ENCODE data around the gene C11orf16.

DNA sequence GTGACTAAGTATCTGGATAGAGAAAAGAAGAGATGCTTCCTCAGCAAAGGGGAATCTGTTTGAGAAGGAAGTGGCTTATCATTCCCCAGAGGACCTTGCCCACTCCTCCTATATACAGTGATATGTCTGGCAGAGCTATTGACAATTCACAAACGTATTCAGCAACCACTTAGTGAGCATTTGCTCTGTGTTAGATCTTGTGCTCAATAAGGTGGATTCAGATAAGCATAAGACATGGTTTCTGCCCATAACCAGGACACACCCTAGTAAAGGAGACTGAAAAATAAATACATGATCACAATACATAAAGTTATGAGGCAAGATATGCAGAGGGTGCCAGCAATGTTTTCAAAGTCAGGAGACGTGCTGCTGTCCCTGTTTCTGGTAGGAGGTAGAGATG lies 30.1 kb upstream of the C11orf16 start:
- TF ChIP-seq, protein P1, sequence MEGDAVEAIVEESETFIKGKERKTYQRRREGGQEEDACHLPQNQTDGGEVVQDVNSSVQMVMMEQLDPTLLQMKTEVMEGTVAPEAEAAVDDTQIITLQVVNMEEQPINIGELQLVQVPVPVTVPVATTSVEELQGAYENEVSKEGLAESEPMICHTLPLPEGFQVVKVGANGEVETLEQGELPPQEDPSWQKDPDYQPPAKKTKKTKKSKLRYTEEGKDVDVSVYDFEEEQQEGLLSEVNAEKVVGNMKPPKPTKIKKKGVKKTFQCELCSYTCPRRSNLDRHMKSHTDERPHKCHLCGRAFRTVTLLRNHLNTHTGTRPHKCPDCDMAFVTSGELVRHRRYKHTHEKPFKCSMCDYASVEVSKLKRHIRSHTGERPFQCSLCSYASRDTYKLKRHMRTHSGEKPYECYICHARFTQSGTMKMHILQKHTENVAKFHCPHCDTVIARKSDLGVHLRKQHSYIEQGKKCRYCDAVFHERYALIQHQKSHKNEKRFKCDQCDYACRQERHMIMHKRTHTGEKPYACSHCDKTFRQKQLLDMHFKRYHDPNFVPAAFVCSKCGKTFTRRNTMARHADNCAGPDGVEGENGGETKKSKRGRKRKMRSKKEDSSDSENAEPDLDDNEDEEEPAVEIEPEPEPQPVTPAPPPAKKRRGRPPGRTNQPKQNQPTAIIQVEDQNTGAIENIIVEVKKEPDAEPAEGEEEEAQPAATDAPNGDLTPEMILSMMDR (IDR thresholded peaks at IDR 0.05; ENCODE audit: poor library complexity): no peak
- TF ChIP-seq EZH2 (IDR thresholded peaks at IDR 0.05; ENCODE audit: borderline replicate concordance) (no peak), EZH2phosphoT487 (IDR thresholded peaks at IDR 0.05; ENCODE audit: low read depth, severe bottlenecking, unreplicated experiment) (no peak)
